HFF-Myc (cell line): ENCODE measurements around the gene TTC7B.

Experiments used
- DNase-seq: peaks from one replicate; pipeline ENCODE4 v3.0.0-alpha.2; 2011; ENCODE audit warnings: low read depth; ENCODE audit errors: extremely low read depth
- H3K4me3 ChIP-seq: replicated peaks from 2 replicates; pipeline ENCODE4 v1.5.1; 2011; ENCODE audit warnings: low read depth, mild to moderate bottlenecking, control low read depth, low read length
- TF ChIP-seq, protein P1 (sequence below): IDR thresholded peaks from 2 replicates; pipeline ENCODE4 v1.5.1; 2012; ENCODE audit warnings: mild to moderate bottlenecking, low read depth, low read length, control low read depth; ENCODE audit errors: missing control alignments

Gene TTC7B

GRCh38 chr14:90767899-90768298, 48.3 kb downstream of the TTC7B start:
- DNase-seq: no peak
- TF ChIP-seq, protein P1, sequence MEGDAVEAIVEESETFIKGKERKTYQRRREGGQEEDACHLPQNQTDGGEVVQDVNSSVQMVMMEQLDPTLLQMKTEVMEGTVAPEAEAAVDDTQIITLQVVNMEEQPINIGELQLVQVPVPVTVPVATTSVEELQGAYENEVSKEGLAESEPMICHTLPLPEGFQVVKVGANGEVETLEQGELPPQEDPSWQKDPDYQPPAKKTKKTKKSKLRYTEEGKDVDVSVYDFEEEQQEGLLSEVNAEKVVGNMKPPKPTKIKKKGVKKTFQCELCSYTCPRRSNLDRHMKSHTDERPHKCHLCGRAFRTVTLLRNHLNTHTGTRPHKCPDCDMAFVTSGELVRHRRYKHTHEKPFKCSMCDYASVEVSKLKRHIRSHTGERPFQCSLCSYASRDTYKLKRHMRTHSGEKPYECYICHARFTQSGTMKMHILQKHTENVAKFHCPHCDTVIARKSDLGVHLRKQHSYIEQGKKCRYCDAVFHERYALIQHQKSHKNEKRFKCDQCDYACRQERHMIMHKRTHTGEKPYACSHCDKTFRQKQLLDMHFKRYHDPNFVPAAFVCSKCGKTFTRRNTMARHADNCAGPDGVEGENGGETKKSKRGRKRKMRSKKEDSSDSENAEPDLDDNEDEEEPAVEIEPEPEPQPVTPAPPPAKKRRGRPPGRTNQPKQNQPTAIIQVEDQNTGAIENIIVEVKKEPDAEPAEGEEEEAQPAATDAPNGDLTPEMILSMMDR: no peak
- H3K4me3 ChIP-seq: no peak overlapping the region

DNA sequence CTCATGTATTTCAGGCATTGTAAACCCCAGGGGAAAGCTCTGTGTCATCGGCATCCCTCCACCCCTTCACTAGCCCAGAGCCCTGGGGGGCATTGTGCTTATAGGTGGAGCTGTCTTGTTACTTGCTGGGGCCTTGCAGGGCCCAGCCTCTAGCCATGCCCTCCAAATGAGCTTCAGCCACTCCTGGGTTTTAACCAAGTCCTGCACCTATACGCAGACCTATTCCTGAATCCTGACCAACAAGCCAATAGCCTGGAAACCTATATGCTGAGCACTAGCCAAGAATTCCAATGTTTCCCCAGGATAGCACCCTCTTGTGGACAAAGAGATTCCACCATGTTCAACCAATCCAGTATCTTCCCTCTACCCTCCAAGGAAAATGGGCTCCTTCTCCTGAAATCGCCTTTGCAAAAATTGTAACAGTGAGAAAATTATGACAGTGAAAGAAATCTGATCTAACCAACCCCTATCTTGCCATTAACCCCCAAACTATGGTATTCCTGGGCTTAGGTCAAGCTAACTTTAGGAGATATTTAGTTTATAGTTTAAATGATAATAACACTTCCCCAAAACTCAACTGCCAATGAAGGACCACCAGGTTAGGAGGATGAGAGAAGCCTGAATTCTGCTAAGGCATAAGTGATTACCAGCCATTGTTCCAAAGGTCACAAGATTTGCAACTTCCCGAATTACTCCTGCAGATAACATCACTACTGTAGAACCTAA, 55.5 kb downstream of the TTC7B start:
- DNase-seq: no peak
- TF ChIP-seq, protein P1: peak; percentile 73
- H3K4me3 ChIP-seq: no peak overlapping the region

DNA sequence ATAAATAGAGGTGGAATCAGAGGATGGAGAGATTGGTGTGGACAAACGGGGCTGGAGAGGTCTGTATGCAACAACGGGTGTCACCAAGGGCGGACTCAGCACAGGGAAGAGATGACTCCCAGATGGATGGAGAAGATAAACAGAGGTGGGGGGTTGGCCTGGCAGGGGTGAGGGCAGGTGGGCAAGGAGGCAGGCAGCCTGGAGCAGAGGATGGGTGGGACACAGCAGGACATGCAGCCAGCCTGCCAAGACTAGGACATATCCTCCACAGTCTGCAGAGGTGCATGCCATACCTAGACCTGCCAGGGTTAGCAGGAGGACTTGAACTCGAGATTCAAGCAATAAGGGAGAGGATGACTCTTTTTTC, 56.2 kb downstream of the TTC7B start:
- H3K4me3 ChIP-seq: no peak overlapping the region
- TF ChIP-seq, protein P1: no peak
- DNase-seq: no peak

DNA sequence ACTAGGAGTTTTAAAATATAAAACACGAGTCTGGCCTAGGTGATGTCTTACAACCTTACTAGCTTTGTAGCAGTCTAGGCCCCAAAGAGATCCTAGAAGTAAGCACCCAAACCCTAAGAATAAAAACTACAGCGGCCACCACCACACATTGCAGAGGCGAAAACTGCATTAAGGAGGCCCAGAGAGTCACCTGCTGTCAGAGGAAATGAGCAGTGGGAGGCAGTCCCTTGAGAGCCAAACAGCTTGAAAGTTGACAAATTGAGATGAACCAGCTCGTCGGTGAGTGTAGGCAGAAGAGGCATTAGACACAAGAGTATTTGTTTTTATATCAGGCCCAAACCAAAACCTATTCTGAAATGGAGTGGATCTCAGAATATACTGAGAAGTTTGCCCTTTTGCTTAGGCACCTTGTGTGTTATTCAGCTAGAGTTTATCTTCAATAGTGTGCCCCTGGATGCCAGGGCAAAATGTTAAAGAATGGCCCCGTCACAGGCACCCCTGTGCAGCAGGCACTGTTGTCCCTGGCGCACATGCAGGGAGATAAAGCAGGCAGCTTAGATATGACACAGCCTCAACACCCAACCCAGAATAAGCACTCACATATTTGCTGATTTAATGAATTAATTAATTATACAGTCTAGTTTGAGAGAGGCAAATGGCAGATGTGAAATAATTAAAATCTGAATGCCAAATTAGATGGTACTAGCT, 56.7 kb downstream of the TTC7B start:
- DNase-seq: no peak
- H3K4me3 ChIP-seq: no peak overlapping the region
- TF ChIP-seq, protein P1: no peak

GRCh38 chr14:90758959-90759358, 57.3 kb downstream of the TTC7B start:
- DNase-seq: no peak
- peak overlapping the region; percentile 41 for H3K4me3 ChIP-seq
- TF ChIP-seq, protein P1: no peak

GRCh38 chr14:90758028-90758889, 58.0 kb downstream of the TTC7B start:
- peak overlapping the region; percentile 41 for H3K4me3 ChIP-seq
- DNase-seq: peak; percentile 53
- TF ChIP-seq, protein P1: peak; percentile 84
